GM21786 (cell line): Measurements from ENCODE around the gene TMEM178B.

Experiments used
- ATAC-seq: cut with Tn5 transposase; IDR thresholded peaks from one replicate; pipeline ENCODE4 v1.9.1; 2021; ENCODE audit not compliant: unreplicated experiment

Gene TMEM178B

GRCh38 chr7:141415999-141416398 is 342.1 kb downstream of the TMEM178B start:
- ATAC-seq: no peak

GRCh38 chr7:141416650-141417270 is 342.9 kb downstream of the TMEM178B start:
- no peak for ATAC-seq

- ATAC-seq: no peak
These were observed 343.6 kb downstream of the TMEM178B start for GRCh38 chr7:141417506-141417905.

DNA sequence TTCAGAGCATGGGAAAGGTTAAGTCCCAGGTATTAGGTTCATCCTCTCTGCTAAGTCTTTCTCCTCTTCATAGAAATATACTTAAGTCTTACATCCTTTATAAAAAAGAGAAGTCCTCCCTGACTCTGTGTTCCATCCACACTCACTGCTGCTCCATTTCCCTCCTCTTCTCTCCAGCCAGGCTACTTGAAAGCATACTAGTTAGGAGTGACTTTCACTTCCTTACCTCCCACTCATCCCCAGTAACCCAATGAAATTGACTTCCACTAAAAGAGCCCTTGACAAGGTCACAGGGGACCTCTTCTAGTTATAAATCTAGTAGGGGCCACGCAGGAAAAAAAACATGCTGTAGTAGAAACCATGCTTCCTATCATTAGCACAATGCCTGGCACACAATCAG is 344.2 kb downstream of the TMEM178B start:
- no peak for ATAC-seq

DNA sequence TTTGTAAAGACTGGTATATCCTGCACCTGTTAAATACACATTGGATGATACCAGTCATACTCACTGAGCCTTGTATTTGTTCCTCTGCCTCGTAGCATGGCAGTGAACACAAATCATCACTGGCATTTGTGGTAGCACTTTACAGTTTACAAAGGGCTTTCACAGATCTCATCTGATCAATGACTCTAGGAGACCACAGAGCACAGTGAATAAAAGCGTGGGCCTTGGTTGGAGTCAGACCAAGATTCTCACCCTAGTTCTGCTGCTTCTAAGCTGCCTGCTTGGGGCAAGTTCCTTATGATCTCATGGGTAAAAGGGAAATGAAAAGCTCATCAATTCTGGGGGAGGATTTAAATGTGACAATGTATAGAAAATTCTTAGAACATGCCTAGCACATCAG is 347.4 kb downstream of the TMEM178B start:
- no peak for ATAC-seq

GRCh38 chr7:141427134-141427533 is 353.3 kb downstream of the TMEM178B start:
- no peak for ATAC-seq

DNA sequence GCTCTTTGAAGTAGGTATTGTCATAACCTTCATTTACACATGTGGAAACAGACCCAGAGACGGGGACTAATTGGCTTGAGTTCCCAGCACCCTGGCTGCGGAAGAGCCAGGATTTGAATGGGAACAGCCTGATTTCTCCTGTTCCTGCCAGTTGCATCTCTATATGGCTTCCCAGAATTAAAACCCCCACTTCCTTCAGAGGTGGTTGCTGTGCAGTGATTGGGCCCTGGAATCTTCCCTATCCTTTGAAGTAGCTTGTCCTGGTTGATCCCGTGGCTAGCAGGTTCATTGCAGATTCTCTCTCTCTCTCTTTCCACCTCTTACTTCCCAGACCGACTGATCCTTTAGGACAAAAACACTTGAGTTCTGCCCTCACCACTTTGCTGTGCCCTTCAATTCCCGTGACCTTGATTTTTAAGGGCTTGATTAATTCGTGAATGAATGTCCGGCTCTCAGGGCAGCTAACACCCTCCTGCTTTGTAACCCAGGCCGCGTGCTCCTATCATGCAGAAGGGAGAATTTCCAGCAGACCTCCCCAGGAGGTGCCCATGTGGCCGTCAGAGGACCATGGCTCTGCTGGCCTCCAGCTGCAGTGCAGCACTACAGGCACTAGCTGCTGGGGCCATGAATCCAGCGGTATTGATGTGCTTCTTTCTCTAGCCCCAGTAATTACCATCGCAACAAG is 356.7 kb downstream of the TMEM178B start:
- ATAC-seq: no peak

DNA sequence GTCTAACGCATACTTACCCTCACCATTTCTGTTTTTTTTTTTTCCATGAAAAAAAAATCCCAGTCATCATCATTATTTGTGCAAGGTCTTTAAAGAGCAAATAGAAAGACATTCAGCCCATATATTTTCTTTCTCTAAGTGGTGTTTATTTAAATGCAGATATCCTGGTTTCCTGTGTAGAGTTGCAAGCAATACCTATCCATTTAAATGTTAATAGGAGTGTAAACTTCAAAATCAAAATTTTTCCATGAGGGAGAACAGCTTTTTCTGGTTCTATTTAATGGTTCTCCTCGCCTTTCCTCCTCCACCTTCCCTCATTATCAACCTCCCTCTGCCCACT is 357.2 kb downstream of the TMEM178B start:
- no peak for ATAC-seq

DNA sequence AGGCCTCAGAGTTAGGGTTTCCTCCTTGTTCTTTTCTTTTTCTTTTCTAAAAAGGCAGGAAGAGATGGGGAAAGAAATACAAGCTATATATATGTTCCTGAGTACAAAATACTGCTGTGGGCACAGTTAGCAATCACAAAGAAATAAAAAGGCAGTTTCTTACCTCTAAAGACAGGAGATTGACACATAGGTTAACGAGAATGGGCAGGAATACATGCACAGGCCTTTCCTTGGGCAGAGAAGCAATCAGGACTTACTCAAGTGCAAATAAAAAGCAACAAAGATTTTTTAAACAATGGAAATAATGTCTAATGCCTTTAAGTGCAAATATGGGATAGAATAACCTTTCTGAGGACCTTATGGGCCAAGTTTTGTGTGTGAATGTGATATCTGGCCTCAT is 357.8 kb downstream of the TMEM178B start:
- no peak for ATAC-seq

DNA sequence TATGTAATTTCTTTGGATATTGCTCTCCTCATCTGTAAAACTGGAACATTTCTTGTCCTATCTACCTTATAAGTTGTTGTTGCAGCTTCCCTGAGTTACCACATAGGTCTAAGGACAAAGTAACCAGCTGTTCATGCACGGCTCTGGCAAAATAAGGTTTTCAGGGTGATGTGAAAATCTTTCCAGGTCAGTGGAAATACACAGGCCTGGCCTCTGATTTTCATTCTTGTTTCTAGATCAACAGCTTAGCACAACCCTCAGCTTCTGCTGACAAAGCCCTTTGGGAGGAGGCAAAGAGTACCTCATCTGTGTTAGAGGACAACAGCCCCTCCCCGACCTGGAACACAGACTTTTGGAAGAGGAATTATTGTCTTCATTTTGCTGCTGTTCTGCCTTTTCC is 359.8 kb downstream of the TMEM178B start:
- no peak for ATAC-seq

GRCh38 chr7:141436139-141436538 is 362.3 kb downstream of the TMEM178B start:
- no peak for ATAC-seq

- no peak for ATAC-seq
These were observed 362.8 kb downstream of the TMEM178B start for GRCh38 chr7:141436575-141437075.

DNA sequence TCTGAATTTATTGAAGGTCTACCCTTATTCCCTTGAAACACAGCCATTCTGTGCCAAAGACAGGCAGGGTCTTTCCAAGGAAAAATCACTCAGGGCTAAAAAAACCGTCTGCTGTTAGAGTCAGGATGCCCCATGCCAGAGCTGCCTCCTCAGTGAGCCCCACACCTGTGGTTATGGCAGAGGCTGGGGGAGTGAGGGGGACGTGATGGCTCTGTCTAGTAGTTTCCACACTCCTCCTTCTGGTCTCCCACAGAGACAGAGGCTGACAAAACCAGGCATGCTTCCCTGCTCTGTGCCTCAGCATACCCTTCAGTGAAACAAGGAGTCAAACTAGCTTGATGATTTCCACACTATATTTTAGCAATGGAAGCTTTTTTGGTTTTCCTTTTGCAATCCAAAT is 365.3 kb downstream of the TMEM178B start:
- no peak for ATAC-seq

DNA sequence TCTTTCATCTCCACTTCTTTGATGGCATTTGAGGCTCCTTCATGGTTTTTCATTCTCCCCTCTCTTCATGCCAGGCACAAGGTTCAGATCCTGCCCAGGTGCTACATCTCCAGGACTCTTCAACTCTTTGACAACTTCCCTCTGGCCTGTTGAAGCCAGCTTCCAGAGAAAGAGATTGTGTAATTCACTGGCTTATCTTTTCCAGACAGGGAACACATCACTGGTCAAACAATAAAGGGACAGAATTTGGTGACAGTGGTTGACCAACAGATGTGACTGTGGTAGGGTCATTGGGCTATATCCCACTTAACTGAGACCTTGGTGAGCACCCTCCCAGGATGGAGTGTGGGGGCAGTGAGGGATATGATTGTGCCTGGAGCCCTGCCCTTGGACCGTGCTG is 365.9 kb downstream of the TMEM178B start:
- no peak for ATAC-seq

GRCh38 chr7:141441837-141442627 is 368.2 kb downstream of the TMEM178B start:
- no peak for ATAC-seq

- no peak for ATAC-seq
These were observed 368.9 kb downstream of the TMEM178B start for GRCh38 chr7:141442781-141443180.

DNA sequence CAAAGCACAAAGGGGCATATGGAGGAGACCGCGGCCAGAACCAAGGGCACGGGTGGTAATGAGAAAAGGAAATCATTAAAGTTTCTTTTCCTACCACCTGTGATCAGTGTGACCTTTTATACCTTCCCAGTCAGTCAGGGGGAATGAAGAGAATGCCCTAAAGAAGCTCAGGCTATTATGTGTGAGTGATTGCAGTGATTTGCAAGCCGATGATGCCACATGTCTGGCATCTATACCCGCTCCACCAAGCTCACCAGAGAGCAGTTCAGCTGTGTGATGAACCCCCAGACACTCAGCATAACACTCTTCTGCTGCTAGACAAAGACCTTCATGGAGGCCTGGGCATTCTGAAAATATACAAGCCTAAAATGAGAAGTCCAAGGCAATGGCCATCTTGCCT is 371.1 kb downstream of the TMEM178B start:
- no peak for ATAC-seq

- ATAC-seq: no peak
These were observed 377.4 kb downstream of the TMEM178B start for GRCh38 chr7:141451232-141451631.

- ATAC-seq: no peak
These were observed 379.0 kb downstream of the TMEM178B start for GRCh38 chr7:141452911-141453310.

GRCh38 chr7:141454338-141454737 is 380.5 kb downstream of the TMEM178B start:
- no peak for ATAC-seq

- no peak for ATAC-seq
These were observed 381.9 kb downstream of the TMEM178B start for GRCh38 chr7:141455723-141456122.

- no peak for ATAC-seq
These were observed 382.4 kb downstream of the TMEM178B start for GRCh38 chr7:141456298-141456697.
